KG1 (cell line): ENCODE data around the gene BTF3.

Experiments
- DNase-seq: peaks from one replicate; lab custom pipeline; 2025; lab: John Stamatoyannopoulos, UW

The BTF3 gene

GRCh38 chr5:73523861-73524260 lies 25.6 kb downstream of the BTF3 start:
- DNase-seq: no peak

GRCh38 chr5:73525606-73526203 lies 27.5 kb downstream of the BTF3 start:
- no peak for DNase-seq

- no peak for DNase-seq
These were observed 30.0 kb downstream of the BTF3 start for GRCh38 chr5:73528248-73528647.

- DNase-seq: no peak
These were observed 30.8 kb downstream of the BTF3 start for GRCh38 chr5:73529081-73529480.

- no peak for DNase-seq
These were observed 33.1 kb downstream of the BTF3 start for GRCh38 chr5:73531356-73531755.

GRCh38 chr5:73532195-73532594 lies 34.0 kb downstream of the BTF3 start:
- DNase-seq: no peak

GRCh38 chr5:73534011-73534644 lies 35.9 kb downstream of the BTF3 start:
- DNase-seq: no peak

- no peak for DNase-seq
These were observed 36.7 kb downstream of the BTF3 start for GRCh38 chr5:73534971-73535370.

- DNase-seq: no peak
These were observed 41.5 kb downstream of the BTF3 start for GRCh38 chr5:73539730-73540129.

GRCh38 chr5:73540192-73540591 lies 42.0 kb downstream of the BTF3 start:
- no peak for DNase-seq

- DNase-seq: no peak
These were observed 43.8 kb downstream of the BTF3 start for GRCh38 chr5:73542020-73542419.

- DNase-seq: no peak
These were observed 46.5 kb downstream of the BTF3 start for GRCh38 chr5:73544429-73545402.

GRCh38 chr5:73545403-73545779 lies 47.1 kb downstream of the BTF3 start:
- DNase-seq: no peak

GRCh38 chr5:73550016-73550415 lies 51.8 kb downstream of the BTF3 start:
- no peak for DNase-seq

GRCh38 chr5:73552642-73553041 lies 54.4 kb downstream of the BTF3 start:
- DNase-seq: no peak
